SK-N-SH treated with all-trans-retinoic acid at 6 μM for 48 hours (cell line): ENCODE data around the gene CDH11.

Source experiments
- ATAC-seq: fragments of 200-7000 bp; cut with Tn5 transposase; 3 replicates; pipeline ENCODE4 v1.9.1; 2020; ENCODE audit warnings: mild to moderate bottlenecking, moderate library complexity
- ARNTL ChIP-seq: fragments of 450-650 bp; formaldehyde crosslinking; IDR thresholded peaks from 2 replicates; pipeline ENCODE4 v1.5.0; 2020; ENCODE audit warnings: low read depth, mild to moderate bottlenecking, moderate library complexity, borderline replicate concordance
- CREB5 ChIP-seq: fragments of 250-450 bp; sonication (Bioruptor Pico); IDR thresholded peaks from 2 replicates; pipeline ENCODE4 v1.5.1; 2020; ENCODE audit warnings: low read depth, mild to moderate bottlenecking, moderate library complexity
- CSDC2 ChIP-seq: fragments of 250-450 bp; sonication (Bioruptor Pico); IDR thresholded peaks from 2 replicates; pipeline ENCODE4 v1.5.0; 2020; ENCODE audit warnings: mild to moderate bottlenecking, moderate library complexity
- CSRNP3 ChIP-seq: fragments of 250-450 bp; sonication (Bioruptor Pico); IDR thresholded peaks from 2 replicates; pipeline ENCODE4 v1.5.1; 2021; ENCODE audit warnings: mild to moderate bottlenecking, moderate library complexity
- ESRRG ChIP-seq: fragments of 250-450 bp; sonication (Bioruptor Pico); IDR thresholded peaks from 2 replicates; pipeline ENCODE4 v1.6.1; 2021; ENCODE audit warnings: mild to moderate bottlenecking
- GLIS3 ChIP-seq: fragments of 250-450 bp; sonication (Bioruptor Pico); IDR thresholded peaks from 2 replicates; pipeline ENCODE4 v1.5.0; 2020; ENCODE audit warnings: mild to moderate bottlenecking, moderate library complexity
- ISL1 ChIP-seq: fragments of 250-450 bp; sonication (Bioruptor Pico); IDR thresholded peaks from 2 replicates; pipeline ENCODE4 v2.1.2; 2022; ENCODE audit warnings: mild to moderate bottlenecking, moderate library complexity
- OSR1 ChIP-seq: fragments of 250-450 bp; sonication (Bioruptor Pico); IDR thresholded peaks from 2 replicates; pipeline ENCODE4 v1.8.0; 2022; ENCODE audit warnings: moderate library complexity, mild to moderate bottlenecking, inconsistent platforms
- PATZ1 ChIP-seq: fragments of 250-450 bp; sonication (Bioruptor Pico); IDR thresholded peaks from 2 replicates; pipeline ENCODE4 v1.8.0; 2020; ENCODE audit warnings: mild to moderate bottlenecking, moderate library complexity, borderline replicate concordance
- POU6F1 ChIP-seq: fragments of 250-450 bp; sonication (Bioruptor Pico); IDR thresholded peaks from 2 replicates; pipeline ENCODE4 v1.8.0; 2021; ENCODE audit warnings: low read depth, mild to moderate bottlenecking, moderate library complexity, borderline replicate concordance
- PPARA ChIP-seq: fragments of 250-450 bp; sonication (Bioruptor Pico); IDR thresholded peaks from 2 replicates; pipeline ENCODE4 v1.5.0; 2020; ENCODE audit warnings: mild to moderate bottlenecking, borderline replicate concordance
- RARB ChIP-seq: fragments of 250-450 bp; sonication (Bioruptor Pico); IDR thresholded peaks from 2 replicates; pipeline ENCODE4 v1.8.0; 2021; ENCODE audit warnings: mild to moderate bottlenecking, moderate library complexity
- SNAI2 ChIP-seq: fragments of 250-450 bp; sonication (Bioruptor Pico); IDR thresholded peaks from 2 replicates; pipeline ENCODE4 v1.5.0; 2020; ENCODE audit warnings: mild to moderate bottlenecking, moderate library complexity
- TCF4 ChIP-seq: fragments of 250-450 bp; sonication (Bioruptor Pico); IDR thresholded peaks from 2 replicates; pipeline ENCODE4 v1.8.0; 2021; ENCODE audit warnings: mild to moderate bottlenecking, moderate library complexity, borderline replicate concordance
- TOX ChIP-seq: fragments of 250-450 bp; sonication (Bioruptor Pico); IDR thresholded peaks from 2 replicates; pipeline ENCODE4 v1.8.0; 2021; ENCODE audit warnings: mild to moderate bottlenecking, moderate library complexity, borderline replicate concordance
- TSHZ2 ChIP-seq: fragments of 250-450 bp; sonication (Bioruptor Pico); IDR thresholded peaks from 2 replicates; pipeline ENCODE4 v1.5.0; 2020; ENCODE audit warnings: mild to moderate bottlenecking, moderate library complexity
- ZC3H10 ChIP-seq: fragments of 250-450 bp; sonication (Bioruptor Pico); IDR thresholded peaks from 2 replicates; pipeline ENCODE4 v1.5.1; 2021; ENCODE audit warnings: mild to moderate bottlenecking, moderate library complexity
- ZFP3 ChIP-seq: fragments of 250-450 bp; sonication (Bioruptor Pico); IDR thresholded peaks from 2 replicates; pipeline ENCODE4 v1.5.0; 2020; ENCODE audit warnings: mild to moderate bottlenecking, moderate library complexity
- ZFP30 ChIP-seq: fragments of 450-650 bp; formaldehyde crosslinking; IDR thresholded peaks from 2 replicates; pipeline ENCODE4 v1.5.0; 2022; ENCODE audit warnings: mild to moderate bottlenecking, moderate library complexity
- ZNF565 ChIP-seq: fragments of 450-650 bp; formaldehyde crosslinking; conservative IDR thresholded peaks from 2 replicates; pipeline ENCODE4 v1.5.0; 2020; ENCODE audit warnings: low read depth, mild to moderate bottlenecking, moderate library complexity
- ZNF70 ChIP-seq: fragments of 450-650 bp; formaldehyde crosslinking; IDR thresholded peaks from 2 replicates; pipeline ENCODE4 v1.5.0; 2020; ENCODE audit warnings: mild to moderate bottlenecking, moderate library complexity
- ZNF8 ChIP-seq: fragments of 450-650 bp; formaldehyde crosslinking; IDR thresholded peaks from 2 replicates; pipeline ENCODE4 v1.5.0; 2020; ENCODE audit warnings: mild to moderate bottlenecking, moderate library complexity

CDH11 gene

GRCh38 chr16:65041667-65042066 is 80.2 kb downstream of the CDH11 start:
- ATAC-seq, result no peak
- TF ChIP-seq TSHZ2 (CRISPR knock-in tag) (no peak), ESRRG (no peak), RARB (CRISPR knock-in tag) (no peak), ZFP3 (CRISPR knock-in tag) (no peak), CSRNP3 (CRISPR knock-in tag) (no peak), POU6F1 (CRISPR knock-in tag) (no peak), CSDC2 (CRISPR knock-in tag) (no peak), OSR1 (CRISPR knock-in tag) (no peak), PATZ1 (no peak), PPARA (CRISPR knock-in tag) (no peak), TCF4 (CRISPR knock-in tag) (no peak), ISL1 (CRISPR knock-in tag) (no peak), ARNTL (CRISPR knock-in tag) (no peak), ZFP30 (CRISPR knock-in tag) (no peak), ZC3H10 (CRISPR knock-in tag) (no peak), ZNF8 (no peak), ZNF565 (CRISPR knock-in tag) (no peak)

- ATAC-seq, result no peak
- TF ChIP-seq ZNF565 (CRISPR knock-in tag), result no peak
- no peak for TF ChIP-seq ZNF70 (CRISPR knock-in tag)
- no peak for TF ChIP-seq ISL1 (CRISPR knock-in tag)
- TF ChIP-seq ZC3H10 (CRISPR knock-in tag), result no peak
- no peak for TF ChIP-seq CREB5 (CRISPR knock-in tag)
- TF ChIP-seq ZFP30 (CRISPR knock-in tag), result no peak
- no peak for TF ChIP-seq TOX (CRISPR knock-in tag)
- TF ChIP-seq GLIS3 (CRISPR knock-in tag), result no peak
- TF ChIP-seq POU6F1 (CRISPR knock-in tag), result no peak
- no peak for TF ChIP-seq PATZ1
- no peak for TF ChIP-seq ARNTL (CRISPR knock-in tag)
- no peak for TF ChIP-seq PPARA (CRISPR knock-in tag)
- TF ChIP-seq ESRRG, result no peak
- no peak for TF ChIP-seq OSR1 (CRISPR knock-in tag)
- TF ChIP-seq SNAI2 (CRISPR knock-in tag), result no peak
- TF ChIP-seq TSHZ2 (CRISPR knock-in tag), result no peak
Observed at GRCh38 chr16:65038100-65038499, 83.8 kb downstream of the CDH11 start.
